Heart left ventricle (tissue), 13 donors: ENCODE results near the gene HIP1.
"Not testable (repeated sequence)": the region's sequence is repeated elsewhere in the genome, so short reads cannot be mapped to it uniquely, and the experiment has no call there.

Source experiments
- POLR2A ChIP-seq, 2 donors: fragments of 450-650 bp; IDR thresholded peaks; one replicate each; pipeline ENCODE4 v1.6.1; 2017; ENCODE audit warnings: antibody characterized with exemption in 2 of 2, mild to moderate bottlenecking in 2 of 2, moderate library complexity in 2 of 2
- TF ChIP-seq, protein P1 (sequence below), 12 donors: fragments of 200-600 bp; sonication (generic) in 4 of 12; IDR thresholded peaks; one replicate each; pipeline versions ENCODE4 v1.5.0 to v1.8.0; 2018 to 2022; ENCODE audit warnings: antibody characterized with exemption in 12 of 12, mild to moderate bottlenecking in 5 of 12
- donor health status: ischemic (EF 13 %, LVEDD 7.1; RV severe dilation, severe dysfunction).
- donor health status: DM: no; HTN: yes; CAD: no.
- donor health status: DM: no; HTN: no; CAD: no.
- donor health status: ischemic (EF 25% LVEDD 6.9; RV normal size, moderate dysfunction).
- donor health status: ischemic (EF 25% LVEDD 5.7; RV mildly dilated, moderate dysfunction).
- donor health status: ischemic (EF 35%, LVEDD 5.7; RV mildly dilated, moderate dysfunction).
- donor health status: nonischemic (EF 11% LVEDD 7.7; RV severe dilation, severe dysfunction).
- donor health status: DM: yes; HTN: yes; CAD: no.
- donor health status: PGD.
- donor health status: ischemic (EF 29% LVEDD 5.4; RV normal size, mild dysfunction).
- donor health status: nonischemic (EF 23%, LVEDD 6.1; RV moderate dilation, normal function).

- TF ChIP-seq, protein P1, sequence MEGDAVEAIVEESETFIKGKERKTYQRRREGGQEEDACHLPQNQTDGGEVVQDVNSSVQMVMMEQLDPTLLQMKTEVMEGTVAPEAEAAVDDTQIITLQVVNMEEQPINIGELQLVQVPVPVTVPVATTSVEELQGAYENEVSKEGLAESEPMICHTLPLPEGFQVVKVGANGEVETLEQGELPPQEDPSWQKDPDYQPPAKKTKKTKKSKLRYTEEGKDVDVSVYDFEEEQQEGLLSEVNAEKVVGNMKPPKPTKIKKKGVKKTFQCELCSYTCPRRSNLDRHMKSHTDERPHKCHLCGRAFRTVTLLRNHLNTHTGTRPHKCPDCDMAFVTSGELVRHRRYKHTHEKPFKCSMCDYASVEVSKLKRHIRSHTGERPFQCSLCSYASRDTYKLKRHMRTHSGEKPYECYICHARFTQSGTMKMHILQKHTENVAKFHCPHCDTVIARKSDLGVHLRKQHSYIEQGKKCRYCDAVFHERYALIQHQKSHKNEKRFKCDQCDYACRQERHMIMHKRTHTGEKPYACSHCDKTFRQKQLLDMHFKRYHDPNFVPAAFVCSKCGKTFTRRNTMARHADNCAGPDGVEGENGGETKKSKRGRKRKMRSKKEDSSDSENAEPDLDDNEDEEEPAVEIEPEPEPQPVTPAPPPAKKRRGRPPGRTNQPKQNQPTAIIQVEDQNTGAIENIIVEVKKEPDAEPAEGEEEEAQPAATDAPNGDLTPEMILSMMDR (IDR thresholded peaks at IDR 0.05) = not testable (repeated sequence)
- not testable (repeated sequence) for TF ChIP-seq POLR2A (IDR thresholded peaks at IDR 0.05)
Observed at GRCh38 chr7:75780647-75781273, 42.0 kb upstream of the HIP1 start.
